Endothelial cell of umbilical vein (primary cell): ENCODE measurements around the gene TMEM178B.

Experiments
- CTCF ChIP-seq, 2 donors: IDR thresholded peaks; 1 replicate in 1 of 2; 2 replicates in 1 of 2; pipeline ENCODE4 v1.5.1; 2011; ENCODE audit warnings: low read length in 2 of 2, mild to moderate bottlenecking in 2 of 2, moderate library complexity in 2 of 2, control low read depth in 1 of 2, inconsistent platforms in 1 of 2, low read depth in 1 of 2; ENCODE audit not compliant: insufficient read depth in 1 of 2; ENCODE audit errors: extremely low read depth in 1 of 2
- POLR2A ChIP-seq: IDR thresholded peaks from 2 replicates; pipeline ENCODE4 v1.6.1; 2012; ENCODE audit warnings: low read depth, mild to moderate bottlenecking, control low read depth, low read length
- POLR2AphosphoS5 ChIP-seq: IDR thresholded peaks from 2 replicates; pipeline ENCODE4 v1.6.1; 2012; ENCODE audit warnings: low read depth, mild to moderate bottlenecking, control low read depth, low read length, moderate library complexity; ENCODE audit not compliant: insufficient read depth

- TF ChIP-seq POLR2AphosphoS5: no peak
- no peak for TF ChIP-seq CTCF (IDR thresholded peaks at IDR 0.05; ENCODE audit: extremely low read depth in 1 of 2, insufficient read depth in 1 of 2, low read depth in 1 of 2, low read length in 2 of 2)
- TF ChIP-seq POLR2A: no peak
These were observed 387.2 kb downstream of the TMEM178B start for GRCh38 chr7:141460781-141461715.
